Measurements from ENCODE around the gene ACACB. TPM values are rescaled to one million over a fixed set of nuclear protein-coding genes. Genes with fewer than 3 reads are reported as not detected.

The ACACB gene
- total RNA-seq, 1 experiment from 2014 or later: 21.7 TPM

DNA sequence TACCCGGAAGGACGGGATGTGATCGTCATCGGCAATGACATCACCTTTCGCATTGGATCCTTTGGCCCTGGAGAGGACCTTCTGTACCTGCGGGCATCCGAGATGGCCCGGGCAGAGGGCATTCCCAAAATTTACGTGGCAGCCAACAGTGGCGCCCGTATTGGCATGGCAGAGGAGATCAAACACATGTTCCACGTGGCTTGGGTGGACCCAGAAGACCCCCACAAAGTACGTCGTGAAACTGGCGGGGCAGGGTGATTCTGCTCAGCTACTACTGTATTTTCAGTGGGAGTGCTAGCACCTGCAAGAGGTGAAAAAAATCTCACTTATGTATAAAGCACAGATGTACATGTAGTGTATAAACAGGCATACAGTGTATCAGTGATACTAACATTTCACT is 129.8 kb downstream of the ACACB start:
- Histone ChIP-seq H3K27ac (ENCODE audit: low read length) (no peak overlapping the region), H3K9ac (ENCODE audit: low read length) (no peak overlapping the region), H3K9me3 (ENCODE audit: low read length) (no peaks in the 10 kb centered on the region), H3K36me3 (ENCODE audit: low read depth, low read length) (peaks cover 17% of the 10 kb centered on the region; the same call in 1 of the 2 replicates), H3K9me2 (replicated peaks; ENCODE audit: low read length) (no peaks in the 10 kb centered on the region), H3K4me2 (ENCODE audit: low read length) (no peak overlapping the region), H4K20me1 (ENCODE audit: low read length) (no peaks in the 10 kb centered on the region), H3K4me1 (ENCODE audit: insufficient read depth, low read length) (no peaks in the 10 kb centered on the region), H3F3A (ENCODE audit: low read length, unreplicated experiment) (no peaks in the 10 kb centered on the region), H3K4me3 (ENCODE audit: low read length) (no peak overlapping the region), H3K27me3 (ENCODE audit: low read length) (no peaks in the 10 kb centered on the region), H3K79me2 (ENCODE audit: low read length) (no peaks in the 10 kb centered on the region), H2AFZ (ENCODE audit: low read length) (no peak overlapping the region)
- BruUV-seq (replicated peaks): no TSS peak
- no peak for DNase-seq
- intact Hi-C loops (cut with micrococcal nuclease): no loop called here
- ChIA-PET POLR2A (ENCODE audit: unreplicated experiment) (no interaction called here), CTCF (interaction anchor here (0.6 kb wide), 1 partner anchor 17 kb away, joined by 3 read pairs; no protein-coding TSS in a partner anchor)
- no peak for ATAC-seq
- no peak for TF ChIP-seq EZH2phosphoT487 (IDR thresholded peaks at IDR 0.05; ENCODE audit: borderline replicate concordance, low read length)
- TF ChIP-seq, protein P1, sequence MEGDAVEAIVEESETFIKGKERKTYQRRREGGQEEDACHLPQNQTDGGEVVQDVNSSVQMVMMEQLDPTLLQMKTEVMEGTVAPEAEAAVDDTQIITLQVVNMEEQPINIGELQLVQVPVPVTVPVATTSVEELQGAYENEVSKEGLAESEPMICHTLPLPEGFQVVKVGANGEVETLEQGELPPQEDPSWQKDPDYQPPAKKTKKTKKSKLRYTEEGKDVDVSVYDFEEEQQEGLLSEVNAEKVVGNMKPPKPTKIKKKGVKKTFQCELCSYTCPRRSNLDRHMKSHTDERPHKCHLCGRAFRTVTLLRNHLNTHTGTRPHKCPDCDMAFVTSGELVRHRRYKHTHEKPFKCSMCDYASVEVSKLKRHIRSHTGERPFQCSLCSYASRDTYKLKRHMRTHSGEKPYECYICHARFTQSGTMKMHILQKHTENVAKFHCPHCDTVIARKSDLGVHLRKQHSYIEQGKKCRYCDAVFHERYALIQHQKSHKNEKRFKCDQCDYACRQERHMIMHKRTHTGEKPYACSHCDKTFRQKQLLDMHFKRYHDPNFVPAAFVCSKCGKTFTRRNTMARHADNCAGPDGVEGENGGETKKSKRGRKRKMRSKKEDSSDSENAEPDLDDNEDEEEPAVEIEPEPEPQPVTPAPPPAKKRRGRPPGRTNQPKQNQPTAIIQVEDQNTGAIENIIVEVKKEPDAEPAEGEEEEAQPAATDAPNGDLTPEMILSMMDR (conservative IDR thresholded peaks at IDR 0.05; ENCODE audit: low read depth, low read length): no peak

DNA sequence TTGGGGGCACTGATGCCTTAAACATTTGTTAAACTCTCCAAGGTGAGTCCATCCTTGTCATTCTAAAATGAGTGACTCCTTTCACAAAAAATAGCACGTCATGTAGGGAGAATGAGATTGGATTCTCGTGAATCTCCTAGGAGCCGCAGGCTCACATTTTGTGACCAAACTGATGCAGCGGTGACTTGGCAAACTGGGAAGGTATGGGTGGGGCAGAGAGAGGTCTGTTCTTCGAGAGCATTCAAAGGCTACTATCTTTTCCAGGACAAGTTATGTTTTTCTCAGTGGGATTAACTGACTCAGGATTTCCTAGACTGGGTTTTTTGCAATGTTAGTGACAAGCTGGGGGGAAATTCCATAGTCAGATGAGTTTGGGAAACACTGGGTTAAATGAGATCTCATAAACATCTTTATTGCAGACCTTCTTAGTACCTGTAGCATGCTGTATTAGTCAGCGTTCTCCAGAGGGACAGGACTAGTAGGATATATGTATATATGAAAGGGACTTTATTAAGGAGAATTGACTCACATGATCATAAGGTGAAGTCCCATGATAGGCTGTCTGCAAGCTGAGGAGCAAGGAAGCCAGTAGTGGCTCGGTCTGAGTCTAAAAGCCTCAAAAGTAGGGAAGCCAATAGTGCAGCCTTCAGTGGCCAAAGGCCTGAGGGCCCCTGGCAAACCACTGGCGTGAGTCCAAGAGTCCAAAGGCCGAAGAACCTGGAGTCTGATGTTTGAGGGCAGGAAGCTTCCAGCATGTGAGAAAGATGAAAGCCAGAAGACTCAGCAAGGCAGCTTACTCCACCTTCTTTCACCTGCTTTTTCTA is 131.7 kb downstream of the ACACB start:
- H3F3A ChIP-seq (ENCODE audit: low read length, unreplicated experiment): no peaks in the 10 kb centered on the region

DNA sequence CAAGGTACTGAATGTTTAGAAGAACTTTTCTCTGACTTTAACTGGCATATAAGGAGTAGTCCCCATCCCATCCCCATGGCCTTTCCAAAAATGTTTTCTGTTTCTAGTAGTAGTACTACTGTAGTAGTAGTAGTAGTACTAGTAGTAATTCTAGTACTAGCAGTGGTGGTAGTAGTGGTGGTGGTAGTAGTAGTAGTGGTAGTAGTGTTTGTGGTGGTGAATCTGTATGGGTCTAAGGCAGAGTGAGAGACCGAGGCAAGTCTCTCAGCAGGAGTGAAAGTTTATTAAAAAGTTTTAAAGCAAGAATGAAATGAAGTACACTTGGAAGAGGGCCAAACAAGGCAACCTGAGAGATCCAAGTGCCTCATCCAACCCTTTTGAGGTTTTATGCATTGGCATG is 134.1 kb downstream of the ACACB start:
- Histone ChIP-seq H3K9me3 (ENCODE audit: low read length) (peaks cover 5% of the 10 kb centered on the region), H3F3A (ENCODE audit: low read length, unreplicated experiment) (no peaks in the 10 kb centered on the region), H3K4me3 (ENCODE audit: low read length) (no peak overlapping the region), H3K27ac (ENCODE audit: low read length) (no peak overlapping the region), H3K36me3 (ENCODE audit: low read depth, low read length) (peaks cover 17% of the 10 kb centered on the region), H3K4me1 (ENCODE audit: insufficient read depth, low read length) (no peaks in the 10 kb centered on the region), H3K79me2 (ENCODE audit: low read length) (no peaks in the 10 kb centered on the region), H4K20me1 (ENCODE audit: low read length) (no peaks in the 10 kb centered on the region), H3K27me3 (ENCODE audit: low read length) (no peaks in the 10 kb centered on the region), H3K4me2 (ENCODE audit: low read length) (no peak overlapping the region), H2AFZ (ENCODE audit: low read length) (no peak overlapping the region), H3K9me2 (replicated peaks; ENCODE audit: low read length) (no peaks in the 10 kb centered on the region), H3K9ac (ENCODE audit: low read length) (no peak overlapping the region)
- ChIA-PET POLR2A (ENCODE audit: unreplicated experiment) (no interaction called here), CTCF (no interaction called here)
- no TSS peak for BruUV-seq (replicated peaks)
- TF ChIP-seq EZH2phosphoT487 (IDR thresholded peaks at IDR 0.05; ENCODE audit: borderline replicate concordance, low read length) (no peak), EZH2 (IDR thresholded peaks at IDR 0.05; ENCODE audit: low read length, unreplicated experiment) (no peak)
- TF ChIP-seq, protein P1 (conservative IDR thresholded peaks at IDR 0.05; ENCODE audit: low read depth, low read length): no peak
- intact Hi-C loops (cut with micrococcal nuclease): no loop called here
- DNase-seq (no peak), ATAC-seq (no peak)

More for the DNA sequence above, 131.7 kb downstream of the ACACB start:
- intact Hi-C loops (cut with micrococcal nuclease): no loop called here
- H3K9me2 ChIP-seq (replicated peaks; ENCODE audit: low read length): no peaks in the 10 kb centered on the region
- no peaks in the 10 kb centered on the region for H3K27me3 ChIP-seq (ENCODE audit: low read length)
- no peak overlapping the region for H3K4me2 ChIP-seq (ENCODE audit: low read length)
- H3K4me1 ChIP-seq (ENCODE audit: insufficient read depth, low read length): no peaks in the 10 kb centered on the region
- H3K79me2 ChIP-seq (ENCODE audit: low read length): no peaks in the 10 kb centered on the region
- TF ChIP-seq, protein P1 (conservative IDR thresholded peaks at IDR 0.05; ENCODE audit: low read depth, low read length): no peak
- TF ChIP-seq EZH2phosphoT487 (IDR thresholded peaks at IDR 0.05; ENCODE audit: borderline replicate concordance, low read length): no peak
- no peak for TF ChIP-seq EZH2 (IDR thresholded peaks at IDR 0.05; ENCODE audit: low read length, unreplicated experiment)
- no peaks in the 10 kb centered on the region for H3K9me3 ChIP-seq (ENCODE audit: low read length)
- no peaks in the 10 kb centered on the region for H4K20me1 ChIP-seq (ENCODE audit: low read length)
- DNase-seq (no peak), ATAC-seq (no peak)
- no peak overlapping the region for H3K4me3 ChIP-seq (ENCODE audit: low read length)
- no TSS peak for BruUV-seq (replicated peaks)
- no peak overlapping the region for H3K9ac ChIP-seq (ENCODE audit: low read length)
- H2AFZ ChIP-seq (ENCODE audit: low read length): no peak overlapping the region
- POLR2A ChIA-PET (ENCODE audit: unreplicated experiment): no interaction called here
- no peak overlapping the region for H3K27ac ChIP-seq (ENCODE audit: low read length)
- CTCF ChIA-PET: no interaction called here
- peaks cover 7% of the 10 kb centered on the region; the same call in 1 of the 2 replicates for H3K36me3 ChIP-seq (ENCODE audit: low read depth, low read length)
